Pancreas (tissue), 10 donors: ENCODE data around the gene CORO7. TPM values are rescaled to one million over a fixed set of nuclear protein-coding genes. Genes with fewer than 3 reads are reported as not detected.

ENCODE experiments used
- ATAC-seq, 4 donors: fragments of 200-7000 bp; cut with Tn5 transposase; one replicate each; pipeline versions ENCODE4 v1.8.0 to v1.9.1; 2020; ENCODE audit warnings: mild to moderate bottlenecking in 4 of 4, moderate library complexity in 4 of 4
- DNase-seq, 6 donors: peaks; one replicate each; pipeline ENCODE4 v3.0.0-alpha.2; 2020
- FAIRE-seq: peaks from 2 replicates; lab custom pipeline; 2012; peaks lifted over from hg19 to GRCh38; lab: Jason Lieb, UNC
- H3K27ac ChIP-seq, 4 donors: fragments of 200-600 bp; sonication (generic); 1 replicate in 3 of 4; 2 replicates in 1 of 4; pipeline versions ENCODE4 v1.5.0 to v1.8.0; 2020
- H3K27me3 ChIP-seq, 4 donors: fragments of 200-600 bp; one replicate each; pipeline ENCODE4 v1.8.0; 2021
- H3K36me3 ChIP-seq, 3 donors: fragments of 200-600 bp; sonication (generic) in 1 of 3; one replicate each; pipeline versions ENCODE4 v1.5.0 to v1.8.0; 2020 to 2021
- H3K4me1 ChIP-seq, 3 donors: fragments of 200-600 bp; one replicate each; pipeline ENCODE4 v1.8.0; 2021
- H3K4me3 ChIP-seq, 4 donors: fragments of 200-600 bp; sonication (generic) in 2 of 4; one replicate each; pipeline versions ENCODE4 v1.5.0 to v1.8.0; 2020 to 2021
- H3K9me3 ChIP-seq, 4 donors: fragments of 200-600 bp; one replicate each; pipeline ENCODE4 v1.8.0; 2021
- CTCF ChIP-seq, 4 donors: fragments of 200-600 bp; sonication (generic) in 3 of 4; IDR thresholded peaks; one replicate each; pipeline versions ENCODE4 v1.5.0 to v1.8.0; 2021; ENCODE audit warnings: antibody characterized with exemption in 4 of 4
- WGBS, 2 donors: extraction: QIAGEN DNeasy Blood & Tissue Kit; methylation state at CpG; one replicate each; pipeline ENCODE4 v1.1.7; 2013; 5-methylcytosine and 5-hydroxymethylcytosine counted together
- intact Hi-C, 3 donors: fragments of 100-400 bp; cut with DNase I; formaldehyde crosslinking; loops; one replicate each; pipeline versions ENCODE4 v1.11.1 to v1.14.2; 2022
- polyA plus RNA-seq, 2 donors: library from polyadenylated mRNA; stranded (reverse); fragments of 200-250 nt; gene quantifications; one replicate each; pipeline ENCODE4 v1.2.3, GENCODE V29; 2013
- total RNA-seq, 6 donors: library from RNA; stranded (reverse); fragmentation: NEBNext Ultra II Directional in 4 of 6; extraction: Animal tissue kit (Norgen Biotek cat#: 25700) in 4 of 6; gene quantifications; one replicate each; pipeline versions ENCODE4 v1.2.1 to v1.2.4, GENCODE V29; 2021 to 2023
- donor health status: healthy with polysubstance abuse.
- donor health status: DM: no; HTN: no; CAD: no; lungs with moderate emphysema.
- donor health status: DM: no; HTN: no; CAD: no.
- donor health status: control.
- donor health status: control.
- donor health status: Bipolar disorder and iron deficiency.
- donor health status: DM: yes; HTN: yes; CAD: no.
- donor health status: DM: no; HTN: no; CAD: no.
- donor health status: DM: no; HTN: no; CAD: no.
- donor health status: DM: yes; HTN: yes; CAD: no.

Gene CORO7
- total RNA-seq: 10 to 100 TPM in 4 of 6 donors, 1 to 10 TPM in 2; 8.4 to 21.4 (median 14.2) TPM
- 10 to 100 TPM; 26.7 to 29.6 TPM for polyA plus RNA-seq

GRCh38 chr16:4416200-4417032, at the start of gene CORO7:
Gene CORO7, minus strand, starts transcription at chr16:4416596. Its CDS starts 78 bp downstream, at chr16:4416518.
- Histone ChIP-seq H3K36me3 (no peaks in the 10 kb centered on the region), H3K4me3 (peak within 1 kb of the TSS; percentile 78 to 99 (median 91)), H3K27me3 (no peaks in the 10 kb centered on the region), H3K4me1 (peaks cover 0 to 5% (median 0%) of the 10 kb centered on the region in 3 donors), H3K9me3 (no peaks in the 10 kb centered on the region), H3K27ac (peak within 1 kb of the TSS; percentile 51 to 73 (median 60))
- intact Hi-C loops: no loop called here
- ATAC-seq (peak; percentile 97 to 99 (median 98)), FAIRE-seq (no peak), DNase-seq (peak; percentile 94 to 98 (median 98))
- WGBS, 2 donors: 0 to 1% methylated on average over 45 to 92 of the region's 92 CpGs
- TF ChIP-seq CTCF (IDR thresholded peaks at IDR 0.05): peak in 1 of 4 donors; percentile 15

- Histone ChIP-seq H3K4me1 (no peaks in the 10 kb centered on the region), H3K9me3 (no peaks in the 10 kb centered on the region), H3K27me3 (no peaks in the 10 kb centered on the region), H3K27ac (no peak overlapping the region), H3K36me3 (peaks cover 0 to 8% (median 3%) of the 10 kb centered on the region in 3 donors), H3K4me3 (no peak overlapping the region)
- no peak for FAIRE-seq
- 83 to 89% methylated on average over 22 of the region's 22 CpGs for WGBS, 2 donors
- TF ChIP-seq CTCF (IDR thresholded peaks at IDR 0.05): no peak
- intact Hi-C loops: no loop called here
- DNase-seq: no peak
- ATAC-seq: no peak
Observed at GRCh38 chr16:4463522-4464163, 47.2 kb upstream of the CORO7 start.

- 79 to 81% methylated on average over 27 of the region's 27 CpGs for WGBS, 2 donors
- Histone ChIP-seq H3K9me3 (no peaks in the 10 kb centered on the region), H3K4me3 (no peak overlapping the region), H3K27ac (no peak overlapping the region), H3K4me1 (no peaks in the 10 kb centered on the region), H3K36me3 (peaks cover 0 to 14% (median 3%) of the 10 kb centered on the region in 3 donors), H3K27me3 (no peaks in the 10 kb centered on the region)
- FAIRE-seq: no peak
- no peak for TF ChIP-seq CTCF (IDR thresholded peaks at IDR 0.05)
- intact Hi-C loops: no loop called here
- peak in 3 of 4 donors; percentile 8 to 17 (median 12) for ATAC-seq
- no peak for DNase-seq
Observed at GRCh38 chr16:4461250-4462085, 45.1 kb upstream of the CORO7 start.

DNA sequence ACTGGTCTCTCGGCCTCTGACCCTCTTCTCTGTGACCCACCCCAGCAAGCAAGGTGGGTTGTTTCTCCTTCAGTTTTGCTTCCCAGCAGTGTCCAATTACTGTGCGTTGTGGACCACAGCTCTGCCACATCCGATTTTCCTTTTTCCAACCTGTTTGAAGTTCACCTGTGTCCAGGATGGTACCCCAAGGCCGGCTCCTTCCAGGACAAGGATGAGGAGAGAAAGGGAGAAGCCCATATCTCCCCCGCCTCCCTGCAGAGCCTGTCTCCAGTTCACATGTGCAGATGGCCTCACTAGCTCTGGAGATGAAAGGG, 44.5 kb upstream of the CORO7 start:
- ATAC-seq (peak in 1 of 4 donors; percentile 13), FAIRE-seq (no peak), DNase-seq (no peak)
- WGBS, 2 donors: 84 to 91% methylated on average over 5 of the region's 5 CpGs
- Histone ChIP-seq H3K27ac (no peak overlapping the region), H3K4me1 (no peaks in the 10 kb centered on the region), H3K36me3 (peaks cover 1 to 18% (median 3%) of the 10 kb centered on the region in 3 donors), H3K4me3 (no peak overlapping the region), H3K9me3 (no peaks in the 10 kb centered on the region), H3K27me3 (no peaks in the 10 kb centered on the region)
- intact Hi-C loops: no loop called here
- TF ChIP-seq CTCF (IDR thresholded peaks at IDR 0.05): no peak
